ENCODE results near the gene TANC1.
"Not testable (repeated sequence)": the region's sequence is repeated elsewhere in the genome, so short reads cannot be mapped to it uniquely, and the experiment has no call there.

Gene TANC1

DNA sequence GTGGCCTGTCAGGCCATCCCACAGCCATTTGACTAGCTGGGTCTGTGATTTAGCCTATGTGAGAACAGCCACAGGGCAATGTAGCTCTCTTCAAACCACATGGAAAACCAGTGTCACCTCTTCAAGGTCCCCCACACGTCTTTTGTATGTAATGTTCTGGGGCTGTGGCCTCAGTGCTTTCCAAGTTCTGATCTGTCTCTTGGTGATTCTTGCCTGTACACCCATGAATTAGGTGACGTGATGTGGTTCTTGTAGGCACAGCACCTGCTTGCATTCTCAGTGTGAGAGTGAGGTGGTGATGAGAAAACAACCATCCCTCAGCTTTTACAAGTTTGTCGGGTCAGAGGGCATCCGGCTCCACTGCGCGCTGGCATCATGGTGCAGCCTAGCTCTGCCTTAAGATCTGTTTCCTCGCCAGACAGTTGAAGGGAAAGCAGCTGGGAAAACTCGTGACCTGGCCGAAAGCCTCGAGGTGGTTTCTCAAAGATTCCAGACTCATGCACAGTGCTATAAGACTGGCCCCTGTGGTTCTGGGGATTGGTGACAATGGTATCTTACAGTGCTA, 125.8 kb downstream of the TANC1 start:
- no peak for DNase-seq

DNA sequence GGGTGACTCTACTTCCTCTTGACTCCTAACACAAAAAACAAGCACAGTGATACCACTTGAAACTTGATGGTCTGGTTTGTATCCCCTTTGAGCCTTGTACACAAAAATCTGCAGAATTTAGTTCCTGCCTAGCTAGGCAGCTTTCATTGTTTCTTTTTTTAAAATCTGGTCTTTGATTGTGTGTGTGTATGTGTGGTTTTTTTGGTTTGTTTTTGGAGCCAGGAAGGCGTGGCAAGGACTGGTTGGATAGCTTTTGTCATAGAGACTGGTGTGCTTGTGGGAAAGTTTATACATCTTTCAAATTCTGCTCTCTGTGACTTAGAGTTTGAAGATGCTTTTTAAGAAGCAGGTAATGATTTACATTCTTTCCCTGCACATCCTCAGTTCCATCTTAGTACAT, 127.4 kb downstream of the TANC1 start:
- DNase-seq: no peak

DNA sequence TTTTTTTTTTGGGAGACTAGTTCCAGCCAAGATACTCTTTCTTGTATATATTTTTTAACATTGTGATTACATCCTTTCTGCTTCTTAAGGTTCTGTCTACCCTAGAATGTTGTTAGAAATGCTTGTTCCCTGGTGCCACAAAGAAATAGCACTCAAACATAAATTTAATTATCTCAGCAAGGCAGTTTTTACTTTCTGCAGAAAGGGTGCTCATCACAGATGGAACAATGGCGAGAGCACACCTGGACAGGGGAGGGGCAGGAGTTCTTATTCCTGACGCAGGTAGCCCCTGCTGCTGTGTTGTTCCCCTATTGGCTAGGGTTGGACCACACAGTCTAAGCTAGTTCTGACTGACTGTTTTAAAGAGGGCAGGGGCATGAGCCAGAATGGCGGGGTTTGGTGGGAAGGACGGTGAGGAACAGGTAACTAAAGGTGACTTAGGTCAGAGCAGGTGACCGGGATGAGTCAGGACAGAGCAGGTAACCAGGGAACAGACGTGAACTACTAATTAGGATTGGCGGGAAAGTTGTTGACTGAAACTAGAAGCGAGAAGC, 127.9 kb downstream of the TANC1 start:
- DNase-seq: not testable (repeated sequence)

GRCh38 chr2:159096901-159097300, 128.5 kb downstream of the TANC1 start:
- DNase-seq: no peak

- DNase-seq: no peak
Measured at GRCh38 chr2:159098361-159098760, 129.9 kb downstream of the TANC1 start.

- no peak for DNase-seq
Measured at GRCh38 chr2:159098921-159099411, 130.5 kb downstream of the TANC1 start.

DNA sequence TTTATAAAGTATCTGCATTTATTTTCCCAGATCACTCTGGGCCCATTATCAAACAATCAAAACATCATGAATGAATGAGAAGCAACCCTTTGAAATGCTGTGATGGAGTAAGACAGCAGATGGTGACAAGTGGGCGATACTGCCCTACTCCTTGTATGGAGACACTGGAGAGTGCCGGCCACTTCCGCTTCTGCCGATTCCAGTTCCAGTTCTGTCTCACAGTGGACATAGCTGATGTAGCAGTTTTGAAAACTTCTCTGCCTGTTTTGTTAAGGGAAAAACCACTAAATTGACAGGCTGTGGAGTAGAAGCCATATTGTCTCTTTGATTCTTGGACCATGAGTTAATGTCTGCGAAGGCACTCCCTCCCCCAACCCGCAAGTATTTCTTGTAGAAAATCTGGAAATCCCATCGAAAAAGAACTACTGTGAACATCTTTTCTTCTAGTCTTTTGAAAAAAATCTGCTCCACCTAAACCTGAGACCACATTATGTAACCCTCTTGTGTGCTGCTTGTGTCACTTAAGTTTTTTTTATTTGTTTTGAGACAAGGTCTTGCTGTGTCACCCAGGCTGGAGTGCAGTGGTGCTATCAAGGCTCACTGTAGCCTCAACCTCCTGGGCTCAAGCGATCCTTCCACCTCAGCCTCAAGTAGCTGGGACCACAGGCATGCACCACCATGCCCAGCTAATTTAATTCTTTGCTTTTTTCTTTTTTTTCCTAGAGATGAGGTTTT, 133.5 kb downstream of the TANC1 start:
- DNase-seq: no peak

- DNase-seq: no peak
Measured at GRCh38 chr2:159103411-159103810, 135.0 kb downstream of the TANC1 start.

DNA sequence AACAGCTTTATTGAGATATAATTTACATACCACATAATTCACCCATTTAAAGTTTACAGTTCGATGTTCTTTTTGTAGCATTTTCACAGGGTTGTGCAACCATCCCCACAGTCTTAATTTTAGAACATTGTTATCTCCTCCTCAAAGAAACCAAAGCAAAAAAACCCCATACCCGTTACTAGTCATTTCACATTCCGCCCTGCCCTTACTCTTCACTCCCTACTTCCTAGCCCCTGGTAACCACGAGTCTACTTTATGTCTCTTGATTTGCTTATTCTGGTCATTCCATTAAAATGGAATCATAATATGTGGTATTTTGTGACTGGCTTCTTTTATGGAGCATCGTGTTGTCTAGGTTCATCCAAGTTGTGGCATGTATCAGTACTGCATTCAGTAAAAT, 137.7 kb downstream of the TANC1 start:
- DNase-seq: no peak

GRCh38 chr2:159108181-159108893, 139.9 kb downstream of the TANC1 start:
- no peak for DNase-seq

DNA sequence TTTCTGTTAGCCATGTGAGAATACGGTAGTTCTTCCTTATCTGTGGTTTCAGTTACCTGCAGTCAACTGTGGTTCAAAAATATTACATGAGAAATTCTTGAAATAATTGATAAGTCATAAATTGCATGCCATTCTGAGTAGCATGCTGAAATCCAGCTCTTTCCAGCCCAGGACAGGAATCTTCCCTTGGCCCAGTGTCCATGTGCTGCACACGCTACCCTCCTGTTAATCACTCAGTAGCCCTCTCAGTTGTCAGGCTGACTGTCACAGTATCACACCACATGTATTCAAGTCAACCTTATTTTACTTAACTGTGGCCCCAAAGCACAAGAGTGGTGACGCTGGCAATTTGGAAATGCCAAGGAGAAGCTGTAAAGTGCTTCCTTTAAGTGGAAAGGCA, 141.1 kb downstream of the TANC1 start:
- no peak for DNase-seq

GRCh38 chr2:159110784-159111183, 142.3 kb downstream of the TANC1 start:
- DNase-seq: no peak

DNA sequence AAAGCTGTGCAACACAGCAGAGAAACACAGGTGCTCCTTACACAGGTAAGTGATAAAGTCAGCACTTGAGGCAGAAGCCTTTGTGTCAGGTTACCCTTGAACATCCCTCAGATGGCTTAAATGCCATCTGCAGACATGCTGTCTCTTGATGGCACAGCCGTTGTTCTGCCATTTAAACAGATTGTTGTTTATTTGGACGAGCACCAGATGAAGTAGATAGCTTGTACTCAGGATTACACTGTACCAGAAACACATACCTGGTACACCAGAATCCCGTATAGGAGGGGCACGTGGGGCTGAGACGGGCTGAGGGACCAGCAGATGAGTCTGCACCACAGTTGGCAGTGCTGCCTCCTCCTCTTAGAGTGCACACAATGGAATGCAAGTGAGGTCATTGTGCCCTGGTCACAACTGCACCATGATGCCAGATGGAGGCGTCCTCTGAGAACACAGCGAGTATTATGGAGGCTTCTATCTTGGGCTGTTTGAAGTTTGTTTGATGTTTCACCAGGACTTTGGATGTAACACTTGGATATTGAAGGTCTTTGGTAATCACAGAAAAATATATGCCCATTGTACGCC, 143.0 kb downstream of the TANC1 start:
- no peak for DNase-seq

GRCh38 chr2:159114835-159115234, 146.4 kb downstream of the TANC1 start:
- DNase-seq: no peak

DNA sequence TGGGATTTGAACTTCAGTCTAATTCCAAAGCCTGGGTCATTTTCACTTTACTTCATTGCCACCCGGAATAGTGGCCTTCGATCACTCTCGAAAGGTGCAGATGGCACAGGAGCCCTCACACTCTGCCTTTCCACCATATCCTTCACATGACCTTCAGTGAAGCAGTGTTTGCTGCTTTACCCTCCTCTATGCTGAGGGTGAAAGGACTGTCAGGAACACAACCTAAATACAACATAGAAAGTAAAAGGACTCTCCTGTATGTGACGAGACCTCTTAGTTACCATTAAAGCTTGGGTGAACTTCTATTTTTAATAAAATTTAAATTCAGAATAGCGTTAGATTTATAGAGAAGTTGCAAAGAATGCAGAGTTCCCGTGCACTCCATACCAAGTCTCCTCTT, 148.5 kb downstream of the TANC1 start:
- DNase-seq: no peak

GRCh38 chr2:159117658-159118057, 149.2 kb downstream of the TANC1 start:
- no peak for DNase-seq

- DNase-seq: peak; percentile 84
Measured at GRCh38 chr2:159118115-159118858, 149.8 kb downstream of the TANC1 start.

GRCh38 chr2:159118859-159119500, 150.5 kb downstream of the TANC1 start:
- no peak for DNase-seq

GRCh38 chr2:159119652-159120257, 151.3 kb downstream of the TANC1 start:
- no peak for DNase-seq

- no peak for DNase-seq
Measured at GRCh38 chr2:159123786-159124185, 155.3 kb downstream of the TANC1 start.

- peak; percentile 24 for DNase-seq
Measured at GRCh38 chr2:159124441-159124911, 156.0 kb downstream of the TANC1 start.
